WTC11 (cell line): ENCODE data around the gene CD2BP2. TPM values are rescaled to one million over a fixed set of nuclear protein-coding genes. Genes with fewer than 3 reads are reported as not detected.

ENCODE experiments used
- CDX4 ChIP-seq: fragments of 250-450 bp; sonication (Bioruptor Pico); IDR thresholded peaks from 2 replicates; pipeline ENCODE4 v1.9.0; 2021; ENCODE audit warnings: moderate library complexity, mild to moderate bottlenecking, inconsistent platforms, borderline replicate concordance
- CREB1 ChIP-seq: sonication (generic); formaldehyde crosslinking; IDR thresholded peaks from 2 replicates; pipeline ENCODE4 v1.8.0; 2023; ENCODE audit warnings: mild to moderate bottlenecking, missing genetic modification reagents
- CREM ChIP-seq: sonication (generic); formaldehyde crosslinking; IDR thresholded peaks from 2 replicates; pipeline ENCODE4 v1.8.1; 2022; ENCODE audit warnings: mild to moderate bottlenecking, missing genetic modification reagents, moderate library complexity
- ESRRA ChIP-seq: sonication (generic); formaldehyde crosslinking; IDR thresholded peaks from 2 replicates; pipeline ENCODE4 v1.8.1; 2022; ENCODE audit warnings: mild to moderate bottlenecking, missing genetic modification reagents, borderline replicate concordance
- FOXP1 ChIP-seq: sonication (generic); formaldehyde crosslinking; IDR thresholded peaks from 2 replicates; pipeline ENCODE4 v1.8.0; 2022; ENCODE audit warnings: missing genetic modification reagents, mild to moderate bottlenecking, moderate library complexity, borderline replicate concordance
- IRF1 ChIP-seq: sonication (generic); formaldehyde crosslinking; IDR thresholded peaks from 2 replicates; pipeline ENCODE4 v1.8.0; 2023; ENCODE audit warnings: missing genetic modification reagents
- JUN ChIP-seq: sonication (generic); formaldehyde crosslinking; IDR thresholded peaks from 2 replicates; pipeline ENCODE4 v1.8.0; 2023; ENCODE audit warnings: mild to moderate bottlenecking, missing genetic modification reagents
- NR1H2 ChIP-seq: sonication (generic); formaldehyde crosslinking; IDR thresholded peaks from 2 replicates; pipeline ENCODE4 v1.9.0; 2021; ENCODE audit warnings: mild to moderate bottlenecking, moderate library complexity, missing genetic modification reagents
- SP1 ChIP-seq: sonication (generic); formaldehyde crosslinking; conservative IDR thresholded peaks from 2 replicates; pipeline ENCODE4 v1.8.1; 2022; ENCODE audit warnings: missing genetic modification reagents
- ZNF219 ChIP-seq: sonication (generic); formaldehyde crosslinking; IDR thresholded peaks from 2 replicates; pipeline ENCODE4 v1.8.0; 2023; ENCODE audit warnings: missing genetic modification reagents, mild to moderate bottlenecking, borderline replicate concordance
- ZNF232 ChIP-seq: sonication (generic); formaldehyde crosslinking; IDR thresholded peaks from 2 replicates; pipeline ENCODE4 v1.8.0; 2022; ENCODE audit warnings: mild to moderate bottlenecking, missing genetic modification reagents
- total RNA-seq: library from RNA; stranded (reverse); gene quantifications from 3 replicates; pipeline ENCODE4 v1.2.3, GENCODE V29; 2021
- TF ChIP-seq, protein P1 (sequence below): fragments of 200-600 bp; IDR thresholded peaks from 2 replicates; pipeline ENCODE4 v1.8.0; 2022; ENCODE audit warnings: antibody characterized with exemption
- TF ChIP-seq, protein P2 (sequence below): sonication (generic); formaldehyde crosslinking; IDR thresholded peaks from 2 replicates; pipeline ENCODE4 v1.8.0; 2023; ENCODE audit warnings: missing genetic modification reagents, mild to moderate bottlenecking, borderline replicate concordance
- TF ChIP-seq, protein P3 (sequence below): sonication (generic); formaldehyde crosslinking; IDR thresholded peaks from 2 replicates; pipeline ENCODE4 v1.8.1; 2023; ENCODE audit warnings: mild to moderate bottlenecking, moderate library complexity, missing genetic modification reagents
- TF ChIP-seq, protein P4 (sequence below): sonication (generic); formaldehyde crosslinking; IDR thresholded peaks from 2 replicates; pipeline ENCODE4 v1.8.0; 2023; ENCODE audit warnings: mild to moderate bottlenecking, missing genetic modification reagents
- TF ChIP-seq, protein P5 (sequence below): sonication (generic); formaldehyde crosslinking; IDR thresholded peaks from 2 replicates; pipeline ENCODE4 v1.8.1; 2023; ENCODE audit warnings: mild to moderate bottlenecking, missing genetic modification reagents
- TF ChIP-seq, protein P6 (sequence below): sonication (generic); formaldehyde crosslinking; IDR thresholded peaks from 2 replicates; pipeline ENCODE4 v1.8.0; 2022; ENCODE audit warnings: mild to moderate bottlenecking, missing genetic modification reagents

The CD2BP2 gene
- total RNA-seq, 1 experiment from 2014 or later = 56.6 TPM

DNA sequence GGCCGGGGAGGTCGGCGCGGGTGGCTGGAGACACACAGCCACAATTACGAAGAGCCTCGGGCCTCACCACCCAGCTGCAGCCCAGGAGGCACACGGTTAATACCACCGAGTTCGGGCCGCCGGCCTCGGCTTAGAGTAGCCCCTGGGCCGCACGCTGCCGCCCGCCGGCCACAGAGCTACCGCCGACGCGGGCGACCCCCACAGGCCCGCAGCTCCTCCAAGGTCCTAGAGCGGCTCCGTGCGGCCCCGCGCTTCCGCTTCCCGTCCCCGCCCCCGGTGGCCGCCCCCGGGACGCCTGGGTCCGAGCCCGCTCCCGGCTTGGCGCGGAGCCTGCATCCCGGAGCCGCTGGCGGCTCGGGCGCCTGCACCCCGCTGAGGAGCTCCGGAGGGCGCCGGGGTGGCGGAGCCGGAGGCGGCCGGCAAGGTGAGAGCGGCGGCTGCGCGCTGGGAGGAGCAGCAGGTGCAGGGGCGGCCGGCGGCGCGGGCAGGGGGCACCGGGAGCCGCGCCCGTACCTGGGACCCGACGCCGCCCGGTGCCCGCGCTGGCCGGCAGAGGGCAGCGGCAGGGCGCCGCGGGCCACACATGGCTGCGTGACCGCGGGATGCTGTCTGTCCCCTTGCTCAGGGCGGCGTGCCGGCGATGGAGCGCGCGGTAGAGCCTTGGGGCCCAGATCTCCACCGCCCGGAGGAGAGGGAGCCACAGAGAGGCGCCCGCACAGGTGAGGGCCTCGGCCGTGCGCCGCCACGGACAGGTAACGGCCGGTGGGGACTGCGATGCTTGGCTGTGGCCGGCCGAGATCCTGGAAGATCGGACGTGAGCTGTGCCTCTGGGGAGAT is 40.3 kb upstream of the CD2BP2 start, which contains the start of gene ZNF48 (continued):
- TF ChIP-seq, protein P1, sequence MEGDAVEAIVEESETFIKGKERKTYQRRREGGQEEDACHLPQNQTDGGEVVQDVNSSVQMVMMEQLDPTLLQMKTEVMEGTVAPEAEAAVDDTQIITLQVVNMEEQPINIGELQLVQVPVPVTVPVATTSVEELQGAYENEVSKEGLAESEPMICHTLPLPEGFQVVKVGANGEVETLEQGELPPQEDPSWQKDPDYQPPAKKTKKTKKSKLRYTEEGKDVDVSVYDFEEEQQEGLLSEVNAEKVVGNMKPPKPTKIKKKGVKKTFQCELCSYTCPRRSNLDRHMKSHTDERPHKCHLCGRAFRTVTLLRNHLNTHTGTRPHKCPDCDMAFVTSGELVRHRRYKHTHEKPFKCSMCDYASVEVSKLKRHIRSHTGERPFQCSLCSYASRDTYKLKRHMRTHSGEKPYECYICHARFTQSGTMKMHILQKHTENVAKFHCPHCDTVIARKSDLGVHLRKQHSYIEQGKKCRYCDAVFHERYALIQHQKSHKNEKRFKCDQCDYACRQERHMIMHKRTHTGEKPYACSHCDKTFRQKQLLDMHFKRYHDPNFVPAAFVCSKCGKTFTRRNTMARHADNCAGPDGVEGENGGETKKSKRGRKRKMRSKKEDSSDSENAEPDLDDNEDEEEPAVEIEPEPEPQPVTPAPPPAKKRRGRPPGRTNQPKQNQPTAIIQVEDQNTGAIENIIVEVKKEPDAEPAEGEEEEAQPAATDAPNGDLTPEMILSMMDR = no peak
- no peak for TF ChIP-seq ZNF219 (CRISPR knock-in tag)
- TF ChIP-seq ZNF232 (CRISPR knock-in tag) = no peak
- TF ChIP-seq, protein P2, sequence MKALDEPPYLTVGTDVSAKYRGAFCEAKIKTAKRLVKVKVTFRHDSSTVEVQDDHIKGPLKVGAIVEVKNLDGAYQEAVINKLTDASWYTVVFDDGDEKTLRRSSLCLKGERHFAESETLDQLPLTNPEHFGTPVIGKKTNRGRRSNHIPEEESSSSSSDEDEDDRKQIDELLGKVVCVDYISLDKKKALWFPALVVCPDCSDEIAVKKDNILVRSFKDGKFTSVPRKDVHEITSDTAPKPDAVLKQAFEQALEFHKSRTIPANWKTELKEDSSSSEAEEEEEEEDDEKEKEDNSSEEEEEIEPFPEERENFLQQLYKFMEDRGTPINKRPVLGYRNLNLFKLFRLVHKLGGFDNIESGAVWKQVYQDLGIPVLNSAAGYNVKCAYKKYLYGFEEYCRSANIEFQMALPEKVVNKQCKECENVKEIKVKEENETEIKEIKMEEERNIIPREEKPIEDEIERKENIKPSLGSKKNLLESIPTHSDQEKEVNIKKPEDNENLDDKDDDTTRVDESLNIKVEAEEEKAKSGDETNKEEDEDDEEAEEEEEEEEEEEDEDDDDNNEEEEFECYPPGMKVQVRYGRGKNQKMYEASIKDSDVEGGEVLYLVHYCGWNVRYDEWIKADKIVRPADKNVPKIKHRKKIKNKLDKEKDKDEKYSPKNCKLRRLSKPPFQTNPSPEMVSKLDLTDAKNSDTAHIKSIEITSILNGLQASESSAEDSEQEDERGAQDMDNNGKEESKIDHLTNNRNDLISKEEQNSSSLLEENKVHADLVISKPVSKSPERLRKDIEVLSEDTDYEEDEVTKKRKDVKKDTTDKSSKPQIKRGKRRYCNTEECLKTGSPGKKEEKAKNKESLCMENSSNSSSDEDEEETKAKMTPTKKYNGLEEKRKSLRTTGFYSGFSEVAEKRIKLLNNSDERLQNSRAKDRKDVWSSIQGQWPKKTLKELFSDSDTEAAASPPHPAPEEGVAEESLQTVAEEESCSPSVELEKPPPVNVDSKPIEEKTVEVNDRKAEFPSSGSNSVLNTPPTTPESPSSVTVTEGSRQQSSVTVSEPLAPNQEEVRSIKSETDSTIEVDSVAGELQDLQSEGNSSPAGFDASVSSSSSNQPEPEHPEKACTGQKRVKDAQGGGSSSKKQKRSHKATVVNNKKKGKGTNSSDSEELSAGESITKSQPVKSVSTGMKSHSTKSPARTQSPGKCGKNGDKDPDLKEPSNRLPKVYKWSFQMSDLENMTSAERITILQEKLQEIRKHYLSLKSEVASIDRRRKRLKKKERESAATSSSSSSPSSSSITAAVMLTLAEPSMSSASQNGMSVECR (CRISPR knock-in tag) = no peak; the same call in 1 of the 2 replicates
- TF ChIP-seq NR1H2 (CRISPR knock-in tag) = no peak
- TF ChIP-seq, protein P3, sequence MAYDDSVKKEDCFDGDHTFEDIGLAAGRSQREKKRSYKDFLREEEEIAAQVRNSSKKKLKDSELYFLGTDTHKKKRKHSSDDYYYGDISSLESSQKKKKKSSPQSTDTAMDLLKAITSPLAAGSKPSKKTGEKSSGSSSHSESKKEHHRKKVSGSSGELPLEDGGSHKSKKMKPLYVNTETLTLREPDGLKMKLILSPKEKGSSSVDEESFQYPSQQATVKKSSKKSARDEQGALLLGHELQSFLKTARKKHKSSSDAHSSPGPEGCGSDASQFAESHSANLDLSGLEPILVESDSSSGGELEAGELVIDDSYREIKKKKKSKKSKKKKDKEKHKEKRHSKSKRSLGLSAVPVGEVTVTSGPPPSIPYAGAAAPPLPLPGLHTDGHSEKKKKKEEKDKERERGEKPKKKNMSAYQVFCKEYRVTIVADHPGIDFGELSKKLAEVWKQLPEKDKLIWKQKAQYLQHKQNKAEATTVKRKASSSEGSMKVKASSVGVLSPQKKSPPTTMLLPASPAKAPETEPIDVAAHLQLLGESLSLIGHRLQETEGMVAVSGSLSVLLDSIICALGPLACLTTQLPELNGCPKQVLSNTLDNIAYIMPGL (CRISPR knock-in tag) = 0 out of 2 replicates have a peak, but pooled peaks have one; percentile 48
- TF ChIP-seq CREM = 0 out of 2 replicates have a peak, but pooled peaks have one; percentile 50
- TF ChIP-seq, protein P4, sequence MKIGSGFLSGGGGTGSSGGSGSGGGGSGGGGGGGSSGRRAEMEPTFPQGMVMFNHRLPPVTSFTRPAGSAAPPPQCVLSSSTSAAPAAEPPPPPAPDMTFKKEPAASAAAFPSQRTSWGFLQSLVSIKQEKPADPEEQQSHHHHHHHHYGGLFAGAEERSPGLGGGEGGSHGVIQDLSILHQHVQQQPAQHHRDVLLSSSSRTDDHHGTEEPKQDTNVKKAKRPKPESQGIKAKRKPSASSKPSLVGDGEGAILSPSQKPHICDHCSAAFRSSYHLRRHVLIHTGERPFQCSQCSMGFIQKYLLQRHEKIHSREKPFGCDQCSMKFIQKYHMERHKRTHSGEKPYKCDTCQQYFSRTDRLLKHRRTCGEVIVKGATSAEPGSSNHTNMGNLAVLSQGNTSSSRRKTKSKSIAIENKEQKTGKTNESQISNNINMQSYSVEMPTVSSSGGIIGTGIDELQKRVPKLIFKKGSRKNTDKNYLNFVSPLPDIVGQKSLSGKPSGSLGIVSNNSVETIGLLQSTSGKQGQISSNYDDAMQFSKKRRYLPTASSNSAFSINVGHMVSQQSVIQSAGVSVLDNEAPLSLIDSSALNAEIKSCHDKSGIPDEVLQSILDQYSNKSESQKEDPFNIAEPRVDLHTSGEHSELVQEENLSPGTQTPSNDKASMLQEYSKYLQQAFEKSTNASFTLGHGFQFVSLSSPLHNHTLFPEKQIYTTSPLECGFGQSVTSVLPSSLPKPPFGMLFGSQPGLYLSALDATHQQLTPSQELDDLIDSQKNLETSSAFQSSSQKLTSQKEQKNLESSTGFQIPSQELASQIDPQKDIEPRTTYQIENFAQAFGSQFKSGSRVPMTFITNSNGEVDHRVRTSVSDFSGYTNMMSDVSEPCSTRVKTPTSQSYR (CRISPR knock-in tag) = no peak
- 0 out of 2 replicates have a peak, but pooled peaks have one; percentile 44 for TF ChIP-seq IRF1
- no peak for TF ChIP-seq JUN (CRISPR knock-in tag)
- 0 out of 2 replicates have a peak, but pooled peaks have one; percentile 40 for TF ChIP-seq ESRRA (CRISPR knock-in tag)
- TF ChIP-seq SP1 (CRISPR knock-in tag) = peak; percentile 63
- TF ChIP-seq, protein P5, sequence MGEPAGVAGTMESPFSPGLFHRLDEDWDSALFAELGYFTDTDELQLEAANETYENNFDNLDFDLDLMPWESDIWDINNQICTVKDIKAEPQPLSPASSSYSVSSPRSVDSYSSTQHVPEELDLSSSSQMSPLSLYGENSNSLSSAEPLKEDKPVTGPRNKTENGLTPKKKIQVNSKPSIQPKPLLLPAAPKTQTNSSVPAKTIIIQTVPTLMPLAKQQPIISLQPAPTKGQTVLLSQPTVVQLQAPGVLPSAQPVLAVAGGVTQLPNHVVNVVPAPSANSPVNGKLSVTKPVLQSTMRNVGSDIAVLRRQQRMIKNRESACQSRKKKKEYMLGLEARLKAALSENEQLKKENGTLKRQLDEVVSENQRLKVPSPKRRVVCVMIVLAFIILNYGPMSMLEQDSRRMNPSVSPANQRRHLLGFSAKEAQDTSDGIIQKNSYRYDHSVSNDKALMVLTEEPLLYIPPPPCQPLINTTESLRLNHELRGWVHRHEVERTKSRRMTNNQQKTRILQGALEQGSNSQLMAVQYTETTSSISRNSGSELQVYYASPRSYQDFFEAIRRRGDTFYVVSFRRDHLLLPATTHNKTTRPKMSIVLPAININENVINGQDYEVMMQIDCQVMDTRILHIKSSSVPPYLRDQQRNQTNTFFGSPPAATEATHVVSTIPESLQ (CRISPR knock-in tag) = no peak
- TF ChIP-seq, protein P6, sequence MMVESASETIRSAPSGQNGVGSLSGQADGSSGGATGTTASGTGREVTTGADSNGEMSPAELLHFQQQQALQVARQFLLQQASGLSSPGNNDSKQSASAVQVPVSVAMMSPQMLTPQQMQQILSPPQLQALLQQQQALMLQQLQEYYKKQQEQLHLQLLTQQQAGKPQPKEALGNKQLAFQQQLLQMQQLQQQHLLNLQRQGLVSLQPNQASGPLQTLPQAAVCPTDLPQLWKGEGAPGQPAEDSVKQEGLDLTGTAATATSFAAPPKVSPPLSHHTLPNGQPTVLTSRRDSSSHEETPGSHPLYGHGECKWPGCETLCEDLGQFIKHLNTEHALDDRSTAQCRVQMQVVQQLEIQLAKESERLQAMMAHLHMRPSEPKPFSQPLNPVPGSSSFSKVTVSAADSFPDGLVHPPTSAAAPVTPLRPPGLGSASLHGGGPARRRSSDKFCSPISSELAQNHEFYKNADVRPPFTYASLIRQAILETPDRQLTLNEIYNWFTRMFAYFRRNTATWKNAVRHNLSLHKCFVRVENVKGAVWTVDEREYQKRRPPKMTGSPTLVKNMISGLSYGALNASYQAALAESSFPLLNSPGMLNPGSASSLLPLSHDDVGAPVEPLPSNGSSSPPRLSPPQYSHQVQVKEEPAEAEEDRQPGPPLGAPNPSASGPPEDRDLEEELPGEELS (CRISPR knock-in tag) = peak; percentile 60
- TF ChIP-seq CREB1 = no peak
- TF ChIP-seq CDX4 (CRISPR knock-in tag) = no peak
- peak; percentile 59; the same call in 1 of the 2 replicates for TF ChIP-seq FOXP1 (CRISPR knock-in tag)
